GM21723 (cell line): ENCODE data around the gene MARCO.
"Not testable (repeated sequence)": the region's sequence is repeated elsewhere in the genome, so short reads cannot be mapped to it uniquely, and the experiment has no call there.

Experiments used
- ATAC-seq: cut with Tn5 transposase; IDR thresholded peaks from one replicate; pipeline ENCODE4 v1.9.1; 2021; ENCODE audit warnings: mild to moderate bottlenecking, moderate library complexity; ENCODE audit not compliant: unreplicated experiment

MARCO gene

DNA sequence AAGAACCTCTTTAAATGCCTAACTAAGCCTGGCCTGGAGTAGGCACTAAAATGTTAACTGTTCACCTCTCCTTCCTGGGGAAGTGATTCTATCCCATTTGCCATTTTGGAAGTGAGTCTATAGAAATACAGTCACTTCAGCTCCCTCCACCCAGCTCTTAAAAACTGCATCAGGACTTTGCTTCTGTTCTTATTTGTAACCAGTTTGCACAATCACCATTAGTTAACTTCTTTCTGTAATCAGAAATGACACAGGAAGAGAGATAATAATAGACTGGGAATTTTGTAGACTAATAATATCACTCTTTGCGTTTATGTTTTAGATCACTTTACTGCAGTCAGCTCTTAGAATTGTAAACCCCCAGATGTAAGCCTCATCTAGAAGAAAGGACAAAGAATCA is 16.0 kb upstream of the MARCO start:
- ATAC-seq, result no peak

DNA sequence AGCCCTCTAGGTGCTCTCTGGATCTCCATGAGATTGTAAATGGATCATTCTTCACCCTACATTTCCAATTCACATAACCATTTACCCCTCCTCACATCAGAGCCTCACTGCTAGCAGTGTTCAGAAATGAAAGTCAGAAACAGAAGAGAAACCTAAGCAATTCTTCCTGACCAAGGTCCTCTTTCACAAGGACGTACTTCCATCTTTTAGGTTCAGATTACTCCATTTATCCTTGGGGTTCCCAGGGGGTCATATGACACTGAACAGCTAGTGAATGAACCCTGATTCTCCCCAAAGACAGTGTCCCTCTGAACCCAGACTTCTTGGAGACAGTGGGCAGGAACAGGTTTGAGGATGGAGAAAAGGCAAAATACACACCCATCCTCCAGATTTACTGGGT is 12.9 kb upstream of the MARCO start:
- no peak for ATAC-seq

DNA sequence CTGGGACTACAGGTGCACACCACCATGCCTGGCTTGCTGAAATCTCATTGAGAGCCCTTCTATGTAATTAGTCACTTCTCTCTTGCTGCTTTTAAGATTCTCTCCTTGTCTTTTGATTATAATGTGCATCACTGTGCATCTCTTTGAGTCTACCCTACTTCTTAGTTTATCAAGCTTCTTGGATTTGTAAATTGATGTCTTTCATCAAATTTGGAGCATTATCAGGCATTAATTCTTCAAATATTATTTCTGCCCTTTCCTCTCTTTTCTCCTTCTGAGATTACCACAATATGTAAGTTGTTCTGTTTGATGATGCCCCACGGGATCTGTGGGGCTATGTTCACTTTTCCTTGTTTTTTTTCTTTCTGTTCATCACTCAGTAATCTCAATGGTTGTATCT is 9.0 kb upstream of the MARCO start:
- ATAC-seq, result no peak

DNA sequence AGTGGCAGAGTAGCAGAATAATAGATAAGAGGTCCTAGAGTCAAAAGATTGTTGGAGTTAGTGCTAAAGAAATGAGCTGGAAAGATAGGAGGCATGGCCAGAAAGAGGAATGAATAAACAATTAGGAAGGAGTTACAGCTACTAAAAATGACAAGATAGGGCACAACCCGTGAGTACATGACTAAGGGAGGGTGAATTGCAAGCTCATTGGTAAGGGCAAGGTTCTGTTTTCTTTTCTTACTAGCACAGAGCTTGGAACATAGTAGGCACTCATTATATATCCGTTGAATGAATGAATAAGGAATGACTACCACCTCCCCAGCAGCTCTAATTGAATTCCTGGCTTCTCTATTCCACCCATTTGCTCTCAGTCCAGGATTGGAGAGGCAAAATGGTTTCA is 5.7 kb upstream of the MARCO start:
- ATAC-seq, result no peak

DNA sequence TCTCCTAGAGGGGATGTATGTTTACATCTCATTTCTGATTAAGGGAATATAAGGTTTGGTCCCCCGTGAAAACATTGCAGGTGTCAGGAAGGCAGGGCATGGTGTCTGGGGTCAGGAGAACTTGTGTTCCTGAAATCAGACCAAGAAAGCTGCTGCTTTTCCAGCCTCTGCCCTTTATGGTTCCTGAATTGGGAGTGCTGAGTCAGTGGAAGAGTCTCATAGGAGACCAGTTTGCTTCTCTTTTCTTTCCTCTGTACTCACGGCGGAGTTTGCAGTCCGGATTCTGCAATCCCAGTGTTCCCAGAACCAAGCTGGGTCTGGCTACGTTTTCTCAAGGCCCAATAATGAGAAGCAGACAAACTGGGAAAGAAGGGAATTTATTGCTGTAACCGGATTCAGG is 5.1 kb upstream of the MARCO start:
- ATAC-seq, result no peak

DNA sequence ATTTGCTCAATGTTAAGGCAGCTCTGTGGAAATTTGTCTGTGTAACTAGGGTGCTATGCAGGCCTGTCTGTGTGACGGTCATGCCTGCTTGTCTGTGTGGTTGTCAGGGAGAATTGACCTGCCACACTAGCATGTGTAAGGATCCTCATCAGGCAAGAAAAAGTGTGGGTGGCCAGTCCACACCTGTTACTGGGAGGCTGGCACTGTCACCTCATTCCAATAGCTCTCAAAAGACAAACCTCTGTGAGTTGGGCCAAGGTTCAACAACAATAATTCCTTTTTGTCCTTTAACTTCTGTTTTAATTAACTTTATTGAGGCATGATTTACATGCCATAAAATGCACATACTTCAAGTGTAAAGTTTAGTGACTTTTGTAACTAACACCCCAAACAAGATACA is 4.2 kb upstream of the MARCO start:
- no peak for ATAC-seq

DNA sequence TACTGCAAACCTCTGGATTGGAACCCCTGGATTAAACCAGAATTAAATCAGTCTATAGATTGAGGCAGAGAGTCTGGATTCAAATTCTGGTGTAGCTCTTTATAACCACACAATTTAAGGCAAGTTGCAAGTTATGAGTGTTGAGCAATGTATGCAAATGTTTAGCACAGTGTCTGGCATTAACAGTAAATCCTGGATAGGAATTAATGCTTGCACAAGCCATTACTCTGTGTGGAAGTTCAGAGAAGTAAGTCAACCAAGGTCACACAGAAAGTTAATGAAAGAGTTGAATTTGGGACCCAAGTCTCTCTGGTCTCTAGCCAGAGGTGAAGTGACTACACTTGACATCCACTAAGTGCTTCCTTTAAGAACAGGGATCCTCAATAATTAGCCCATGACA is 2.0 kb upstream of the MARCO start:
- no peak for ATAC-seq

DNA sequence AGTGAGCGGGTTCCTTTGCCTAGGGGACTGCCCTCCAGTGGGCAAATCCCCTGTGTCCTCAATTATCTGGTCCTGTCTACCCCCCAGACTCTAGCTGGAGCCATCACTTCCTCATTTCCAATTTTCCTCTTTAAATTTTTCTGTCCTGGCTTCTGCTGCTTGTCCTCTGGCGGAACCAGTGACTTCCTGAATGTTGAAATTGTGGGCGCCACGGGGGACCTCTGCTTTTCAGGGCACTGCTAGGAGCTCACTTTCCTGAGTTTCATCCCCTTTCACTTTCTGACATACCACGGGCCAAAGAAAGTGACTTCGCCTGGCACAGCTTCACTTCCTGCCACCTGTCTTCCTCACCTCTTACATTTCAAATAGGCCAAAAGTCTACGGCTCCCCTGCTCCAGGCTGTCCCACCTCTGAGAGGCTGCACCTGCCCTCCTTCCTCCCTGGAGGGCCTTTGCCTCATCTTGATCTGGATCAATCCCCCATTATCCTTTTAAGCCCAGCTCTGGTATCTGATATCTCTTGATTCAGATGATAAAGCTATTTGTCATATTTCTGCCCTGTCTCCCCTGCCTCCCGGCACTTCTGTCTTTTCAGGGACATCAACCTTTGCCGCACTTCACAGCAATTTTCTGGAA is 1.4 kb upstream of the MARCO start:
- no peak for ATAC-seq

DNA sequence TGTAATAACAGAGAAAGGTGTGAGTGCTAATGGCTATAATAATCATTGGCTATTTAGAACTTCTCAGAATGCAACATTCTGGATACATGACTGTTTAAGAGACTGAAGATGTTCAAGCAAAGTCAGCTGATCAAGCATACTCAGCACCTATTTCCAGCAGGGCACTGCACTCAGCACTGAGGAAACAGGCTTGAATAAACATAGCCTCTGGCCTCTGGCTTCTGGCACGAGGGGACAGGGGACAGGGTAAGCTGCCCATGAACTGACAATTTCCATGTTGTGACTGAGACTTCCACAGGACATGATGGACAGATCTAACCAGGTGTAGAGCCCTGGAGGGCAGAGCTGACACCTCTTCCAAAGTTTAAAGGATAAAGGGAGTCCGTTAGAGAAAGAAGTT is 1.3 kb downstream of the MARCO start:
- ATAC-seq, result no peak

DNA sequence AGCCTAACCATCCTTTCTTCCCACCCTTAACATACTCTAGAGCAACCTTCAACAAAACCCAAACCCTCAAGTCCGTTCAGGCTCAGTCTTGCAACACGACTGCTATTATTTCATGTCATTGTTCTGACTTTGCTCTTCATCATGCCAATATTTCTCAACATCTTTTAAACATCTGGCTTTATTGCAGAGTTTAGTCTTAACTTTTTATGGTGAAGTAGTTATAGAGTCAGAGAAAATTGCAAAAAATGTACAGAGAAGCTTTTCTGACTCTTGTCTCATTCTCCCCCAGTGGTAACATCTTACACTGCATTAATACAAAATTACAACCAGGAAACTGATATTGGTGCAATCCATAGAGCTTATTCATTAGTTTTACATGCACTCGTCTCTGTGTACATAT is 3.9 kb downstream of the MARCO start:
- ATAC-seq, result no peak

DNA sequence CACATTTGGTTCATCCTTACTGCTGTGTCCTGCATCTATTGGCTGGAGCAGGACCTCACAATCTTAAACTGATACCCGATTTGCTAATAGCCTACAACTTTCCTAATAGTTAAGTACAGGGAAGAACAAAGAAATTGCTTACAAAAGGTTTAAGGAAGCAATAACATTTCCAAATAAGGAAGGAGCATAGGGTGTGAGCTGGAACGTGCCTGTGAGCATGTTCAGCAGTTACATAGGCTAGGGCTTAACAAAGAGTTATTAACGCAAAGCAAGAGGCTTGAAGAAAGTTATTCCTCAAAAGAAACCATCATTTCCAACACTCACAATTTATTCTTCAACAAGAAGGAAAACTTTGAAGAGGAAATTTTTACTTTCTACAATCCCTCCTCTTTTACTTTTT is 6.3 kb downstream of the MARCO start:
- ATAC-seq, result not testable (repeated sequence)

DNA sequence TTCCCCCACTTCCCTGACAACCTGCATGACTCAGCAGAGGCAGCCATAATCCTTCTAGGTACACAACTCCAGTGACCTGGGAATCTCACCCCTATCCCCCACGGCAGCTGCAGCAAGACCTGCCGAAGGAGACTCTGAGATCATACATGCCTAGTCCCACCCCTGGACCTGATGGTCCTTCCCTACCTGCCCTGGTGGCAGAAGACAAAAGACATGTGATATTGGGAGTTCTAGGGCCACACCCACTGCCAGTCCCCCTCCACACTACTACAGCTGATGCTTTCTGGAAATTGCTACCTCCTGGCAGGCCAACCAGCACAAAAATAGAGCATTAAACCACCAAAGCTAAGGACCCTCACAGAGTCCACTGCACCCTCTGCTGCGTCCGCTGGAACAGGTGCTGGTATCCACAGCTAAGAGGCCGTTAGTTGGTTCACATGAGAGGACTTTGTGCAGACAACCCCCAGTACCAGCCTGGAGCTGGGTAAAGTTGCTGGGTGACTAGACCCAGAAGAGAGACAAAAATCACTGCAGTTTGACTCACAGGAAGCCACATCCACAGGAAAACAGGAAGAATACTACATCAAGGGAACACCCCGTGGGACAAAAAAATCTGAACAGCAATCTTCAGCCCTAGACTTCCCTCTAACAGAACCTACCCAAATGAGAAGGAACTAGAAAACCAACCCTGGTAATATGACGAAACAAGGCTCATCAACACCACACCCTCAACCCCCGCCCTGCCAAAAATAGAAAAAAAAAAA is 12.5 kb downstream of the MARCO start:
- no peak for ATAC-seq

DNA sequence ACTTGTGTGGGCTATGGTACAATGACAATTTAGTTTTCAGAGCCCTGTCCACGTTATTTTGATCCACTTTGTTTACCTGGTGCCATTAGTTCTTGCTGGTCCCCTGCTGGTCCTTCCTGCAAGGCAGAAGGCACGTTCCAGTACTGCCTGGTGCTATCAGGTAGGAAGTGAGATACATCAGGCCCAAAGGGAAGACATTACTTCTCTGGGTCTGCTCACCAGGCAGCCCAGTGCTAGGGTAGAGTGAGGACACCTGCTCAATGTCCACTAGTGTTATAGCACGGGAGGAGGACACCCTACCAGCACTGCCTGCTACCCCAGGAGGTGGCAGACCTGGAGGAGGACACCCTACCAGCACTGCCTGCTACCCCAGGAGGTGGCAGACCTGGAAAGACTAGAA is 23.7 kb downstream of the MARCO start:
- ATAC-seq, result no peak

DNA sequence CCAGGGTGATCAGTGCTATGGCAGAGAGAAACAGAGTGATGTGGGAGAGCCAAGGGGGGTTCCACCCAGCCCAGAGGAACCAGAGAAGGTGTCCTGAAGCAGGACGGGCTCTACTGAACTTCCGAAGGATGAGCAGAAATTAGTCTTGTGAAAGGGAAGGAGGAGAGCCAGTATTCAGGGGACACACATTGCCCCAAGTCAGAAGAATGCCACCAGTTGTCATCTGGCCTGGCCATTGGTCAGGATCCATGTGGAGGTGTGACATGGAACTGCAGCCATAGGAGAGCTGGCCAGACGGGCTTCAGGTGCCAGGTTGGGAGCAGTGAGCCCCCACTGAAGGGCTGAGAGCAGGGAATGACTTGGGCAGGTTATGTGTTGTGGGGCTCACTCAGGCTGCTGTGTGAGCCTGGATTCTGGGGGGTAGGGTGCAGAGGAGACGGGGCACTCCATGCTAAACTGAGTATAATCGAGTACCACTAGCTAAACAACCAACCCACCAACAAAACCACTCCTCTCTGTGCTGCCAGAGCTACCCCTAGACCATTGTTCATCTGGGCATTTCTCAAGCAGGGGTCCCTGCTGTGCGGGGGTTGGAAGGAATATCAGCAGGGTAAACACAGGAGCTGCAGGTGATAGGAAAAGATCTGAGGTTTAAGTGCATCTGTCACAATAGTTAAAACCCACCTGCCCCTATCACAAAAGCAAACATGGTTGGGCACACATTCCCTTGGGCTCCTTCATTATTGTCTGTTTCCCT is 25.3 kb downstream of the MARCO start:
- no peak for ATAC-seq

DNA sequence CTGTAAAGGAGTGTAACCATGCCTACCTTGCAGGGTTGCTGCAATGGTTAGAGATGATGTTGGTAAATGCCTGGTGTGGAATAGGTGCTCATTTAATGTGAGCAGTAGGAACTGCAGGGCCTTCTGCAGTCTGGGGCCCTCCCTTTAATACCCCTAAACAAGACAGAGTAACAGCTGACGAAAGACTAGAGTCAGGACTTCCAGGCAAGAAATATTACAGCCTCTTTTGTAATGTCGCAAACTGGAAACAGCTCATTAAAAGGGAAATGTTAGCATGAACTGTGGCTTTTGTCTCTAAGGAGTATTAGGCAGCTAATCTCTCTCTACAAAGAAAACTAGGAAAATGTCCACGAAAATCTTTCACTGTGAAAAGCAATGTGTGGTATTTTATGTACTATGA is 26.0 kb downstream of the MARCO start:
- no peak for ATAC-seq

DNA sequence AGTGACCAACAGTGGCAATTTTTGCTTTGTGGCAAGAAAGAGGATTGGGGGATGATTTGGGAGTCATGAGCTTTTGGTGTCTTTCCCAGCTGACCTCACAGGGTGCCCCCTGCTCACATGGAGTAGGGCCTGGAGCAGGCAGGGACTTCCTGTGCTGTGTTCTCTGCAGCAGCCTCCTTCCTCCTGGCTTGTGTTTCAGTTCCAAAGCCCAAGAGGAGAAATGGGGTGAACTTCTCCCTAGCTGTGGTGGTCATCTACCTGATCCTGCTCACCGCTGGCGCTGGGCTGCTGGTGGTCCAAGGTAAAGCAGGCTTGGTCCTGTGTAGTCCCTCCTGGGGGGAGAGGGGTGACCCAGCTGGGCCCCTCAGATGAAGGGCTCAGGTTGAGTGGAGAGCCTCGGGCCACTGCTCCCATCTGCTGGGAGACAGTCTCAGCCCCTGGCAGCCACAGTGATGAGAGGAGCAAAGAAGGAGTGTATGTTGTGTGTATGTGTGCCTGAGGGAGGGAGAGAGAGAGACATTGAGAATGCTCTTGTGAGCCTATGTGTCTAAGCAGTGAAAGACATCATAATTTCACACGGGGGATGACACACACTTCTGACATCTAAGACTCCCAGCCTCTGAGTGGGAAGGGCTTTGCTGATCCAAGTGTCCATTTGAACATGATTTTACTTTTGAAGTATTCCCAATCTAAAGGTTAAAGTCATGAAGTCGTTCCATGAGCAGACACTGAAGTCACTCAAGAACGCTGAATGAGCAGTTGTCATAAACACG is 27.2 kb downstream of the MARCO start:
- no peak for ATAC-seq

DNA sequence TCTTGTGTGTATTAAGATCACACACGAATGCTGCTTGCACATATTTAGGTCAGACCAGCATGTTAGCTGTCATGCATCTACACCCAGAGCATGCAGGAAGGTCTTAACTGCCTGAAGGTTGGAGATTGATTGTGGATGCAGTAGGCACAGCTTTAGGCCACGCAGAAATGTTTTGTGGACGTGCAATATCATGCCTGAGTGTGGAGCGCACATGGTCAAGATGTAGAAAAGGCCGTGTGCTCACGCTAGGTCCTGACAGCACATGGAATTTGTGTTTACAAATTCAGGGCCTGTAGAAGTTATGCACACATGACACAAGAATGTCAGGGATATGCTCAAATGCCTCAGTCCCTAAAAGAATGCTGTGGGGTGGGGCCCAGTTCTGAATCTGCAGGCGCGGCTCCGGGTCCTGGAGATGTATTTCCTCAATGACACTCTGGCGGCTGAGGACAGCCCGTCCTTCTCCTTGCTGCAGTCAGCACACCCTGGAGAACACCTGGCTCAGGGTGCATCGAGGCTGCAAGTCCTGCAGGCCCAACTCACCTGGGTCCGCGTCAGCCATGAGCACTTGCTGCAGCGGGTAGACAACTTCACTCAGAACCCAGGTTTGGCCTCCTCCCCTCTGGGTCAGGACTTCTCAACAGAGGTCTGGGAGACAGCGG is 27.9 kb downstream of the MARCO start:
- ATAC-seq, result no peak

DNA sequence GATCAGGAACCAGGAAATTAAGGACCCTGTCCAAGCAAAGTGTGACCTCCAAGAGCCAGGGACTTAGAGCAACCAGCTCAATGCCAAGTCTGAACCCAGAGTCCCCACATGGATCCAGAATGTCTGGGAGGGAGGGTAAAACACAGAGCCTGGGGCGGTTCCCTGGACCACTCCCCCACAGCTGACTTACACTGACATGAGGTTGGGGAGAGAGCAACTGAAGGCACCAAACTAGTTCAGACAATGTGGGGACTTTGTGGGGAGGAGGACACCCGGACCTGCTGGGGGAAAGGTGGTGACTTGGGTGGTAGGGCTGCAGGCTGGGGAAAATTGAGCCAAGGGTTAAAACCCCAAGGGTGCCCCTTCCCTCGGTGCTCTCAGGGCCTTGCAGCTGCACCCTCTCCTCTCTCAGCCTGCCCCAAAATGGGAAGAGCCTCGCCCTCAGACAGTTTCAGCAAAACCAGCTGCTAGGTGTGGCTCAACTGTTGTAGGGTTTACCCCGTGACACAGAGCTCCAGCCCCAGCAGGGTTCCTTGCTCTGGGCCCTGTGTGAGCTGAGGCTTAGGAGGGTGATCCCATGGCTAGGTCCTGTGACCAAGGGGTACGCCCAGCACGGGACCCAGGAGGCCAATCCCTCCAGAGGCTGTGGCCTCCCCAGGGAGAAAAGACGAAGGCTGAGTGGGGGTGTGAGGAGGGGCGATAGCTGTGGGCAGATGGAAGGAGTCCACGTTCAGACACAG is 28.6 kb downstream of the MARCO start:
- ATAC-seq, result no peak

DNA sequence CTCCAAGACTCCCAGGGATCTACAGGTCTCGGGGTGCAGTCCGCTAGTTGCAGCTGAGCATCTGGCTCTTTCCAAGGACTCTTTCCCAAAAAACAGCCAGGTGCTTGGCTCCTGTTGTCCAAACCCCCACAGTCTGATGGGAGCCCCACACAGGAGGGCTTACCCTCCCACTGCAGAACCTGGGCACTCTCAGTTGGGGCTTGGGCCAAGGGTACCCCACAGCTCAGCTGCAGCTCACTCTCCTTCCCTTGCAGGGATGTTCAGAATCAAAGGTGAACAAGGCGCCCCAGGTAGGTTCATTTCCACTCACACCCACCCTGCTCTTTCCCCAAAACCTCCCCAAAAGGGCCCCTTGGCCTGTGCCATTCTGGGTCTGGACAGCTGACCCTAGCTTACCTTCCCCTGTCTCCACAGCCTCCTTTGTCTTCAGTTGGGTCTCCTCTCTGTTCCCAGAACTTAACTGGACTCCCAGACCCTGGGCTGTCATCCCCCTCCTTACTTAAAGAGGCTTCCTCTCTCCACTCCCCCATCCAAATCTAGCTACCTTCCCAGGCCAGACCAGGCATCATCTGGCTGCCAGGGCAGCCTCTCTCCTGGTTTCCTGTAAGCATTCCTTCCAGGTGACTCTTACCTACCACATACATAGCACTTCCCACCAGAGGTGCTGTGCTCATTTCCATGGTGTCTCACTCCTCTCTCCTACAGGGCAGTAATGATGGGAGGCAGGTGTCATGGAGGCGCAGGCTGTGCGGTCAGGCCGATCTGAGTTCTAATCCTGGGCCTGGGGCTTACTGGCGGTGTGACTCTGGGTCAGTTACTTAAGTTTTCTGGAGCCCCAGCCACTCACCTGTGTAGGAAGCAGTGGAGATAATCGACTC is 29.5 kb downstream of the MARCO start:
- no peak for ATAC-seq
